Coronary artery (tissue), 2 donors: ENCODE measurements around the gene CUL2.

Experiments
- DNase-seq: peaks from one replicate; pipeline ENCODE4 v3.0.0-alpha.2; 2017; ENCODE audit warnings: low spot score
- H3K27ac ChIP-seq, 2 donors: fragments of 200-600 bp; sonication (generic); one replicate each; pipeline ENCODE4 v1.5.1; 2016 to 2019
- H3K4me3 ChIP-seq: fragments of 200-600 bp; sonication (generic); 2 replicates; pipeline ENCODE4 v1.5.1; 2016; ENCODE audit warnings: mild to moderate bottlenecking, moderate library complexity
- TF ChIP-seq, protein P1 (sequence below): fragments of 200-600 bp; sonication (generic); IDR thresholded peaks from one replicate; pipeline ENCODE4 v1.5.1; 2019; ENCODE audit warnings: antibody characterized with exemption

Gene CUL2

DNA sequence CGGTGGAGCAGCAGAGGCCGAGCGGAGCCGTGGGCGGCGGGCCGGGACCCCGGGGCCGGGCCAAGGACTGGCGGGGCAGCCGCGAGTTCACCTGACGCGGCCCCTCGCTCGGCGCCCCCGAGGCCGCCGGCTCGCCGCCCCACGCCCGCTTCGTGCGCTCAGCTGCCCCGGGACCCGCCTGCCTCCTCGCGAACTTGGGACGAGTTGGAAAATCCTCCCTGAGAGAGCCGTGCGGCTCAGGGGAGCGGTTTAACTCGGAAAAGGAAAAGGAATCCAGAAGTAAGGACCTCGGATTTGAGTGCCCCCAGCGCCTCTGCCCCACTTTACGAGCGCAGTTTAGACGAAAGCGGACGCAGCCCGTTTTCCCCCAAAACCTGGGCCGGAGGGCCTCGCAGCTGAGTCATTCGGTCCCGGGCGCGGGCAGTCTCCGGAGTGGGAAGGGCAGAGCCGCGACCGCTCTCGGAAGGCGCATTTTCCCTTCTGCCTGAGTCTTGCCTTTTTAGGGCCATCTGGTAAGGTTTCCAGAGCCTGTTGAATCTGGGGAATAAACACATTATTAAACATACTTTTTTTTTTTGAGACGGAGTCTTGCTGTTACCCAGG, 37.2 kb upstream of the CUL2 start:
- peak; percentile 87 for DNase-seq
- Histone ChIP-seq H3K4me3 (peak overlapping the region; percentile 98), H3K27ac (peak overlapping the region; percentile 100)
- TF ChIP-seq, protein P1, sequence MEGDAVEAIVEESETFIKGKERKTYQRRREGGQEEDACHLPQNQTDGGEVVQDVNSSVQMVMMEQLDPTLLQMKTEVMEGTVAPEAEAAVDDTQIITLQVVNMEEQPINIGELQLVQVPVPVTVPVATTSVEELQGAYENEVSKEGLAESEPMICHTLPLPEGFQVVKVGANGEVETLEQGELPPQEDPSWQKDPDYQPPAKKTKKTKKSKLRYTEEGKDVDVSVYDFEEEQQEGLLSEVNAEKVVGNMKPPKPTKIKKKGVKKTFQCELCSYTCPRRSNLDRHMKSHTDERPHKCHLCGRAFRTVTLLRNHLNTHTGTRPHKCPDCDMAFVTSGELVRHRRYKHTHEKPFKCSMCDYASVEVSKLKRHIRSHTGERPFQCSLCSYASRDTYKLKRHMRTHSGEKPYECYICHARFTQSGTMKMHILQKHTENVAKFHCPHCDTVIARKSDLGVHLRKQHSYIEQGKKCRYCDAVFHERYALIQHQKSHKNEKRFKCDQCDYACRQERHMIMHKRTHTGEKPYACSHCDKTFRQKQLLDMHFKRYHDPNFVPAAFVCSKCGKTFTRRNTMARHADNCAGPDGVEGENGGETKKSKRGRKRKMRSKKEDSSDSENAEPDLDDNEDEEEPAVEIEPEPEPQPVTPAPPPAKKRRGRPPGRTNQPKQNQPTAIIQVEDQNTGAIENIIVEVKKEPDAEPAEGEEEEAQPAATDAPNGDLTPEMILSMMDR: no peak

DNA sequence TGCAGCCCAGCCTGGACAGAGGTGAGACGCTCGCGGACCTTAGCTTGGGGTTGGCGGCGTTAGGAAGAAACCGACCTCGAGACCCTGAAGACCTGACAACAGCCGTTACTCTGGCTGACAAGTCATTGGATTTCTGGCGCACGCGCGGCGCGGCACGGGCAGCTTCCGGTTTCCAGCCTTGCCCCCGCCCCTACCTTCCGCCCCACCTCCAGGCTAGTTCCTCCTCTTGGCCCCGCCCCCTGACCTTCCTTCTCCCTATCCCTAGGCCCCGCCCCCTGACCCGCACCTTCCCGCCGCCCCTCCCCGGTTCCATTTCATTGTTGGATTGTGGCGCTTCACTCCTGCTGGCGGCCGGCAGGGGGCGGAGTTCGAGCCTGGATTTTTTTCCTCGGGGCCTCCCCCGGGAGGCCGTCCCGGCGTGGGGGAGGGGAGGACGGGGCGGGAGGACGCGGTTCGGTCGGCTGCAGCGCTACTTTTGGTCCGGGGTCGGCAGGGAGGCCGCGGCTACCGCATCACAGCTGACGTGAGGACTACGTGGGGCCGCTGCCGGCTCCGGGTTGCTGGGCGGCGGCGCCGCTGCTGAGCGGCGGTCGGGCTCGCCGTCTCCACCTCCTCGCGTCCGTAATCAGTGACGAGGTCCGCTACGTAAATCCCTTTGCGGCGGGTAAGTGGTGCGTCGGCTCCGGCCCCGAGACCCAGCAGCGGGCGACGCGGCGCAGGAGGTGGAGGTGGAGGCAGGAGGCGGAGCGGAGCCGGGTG, 36.6 kb upstream of the CUL2 start, which contains the start of gene CREM:
CREM (plus strand) TSS at position 317 of the 759 bp plus-strand sequence. CDS start 10,990 bp downstream, outside the sequence.
- H3K4me3 ChIP-seq: peak within 1 kb of the TSS; percentile 98
- TF ChIP-seq, protein P1: peak; percentile 94
- peak; percentile 98 for DNase-seq
- H3K27ac ChIP-seq: peak within 1 kb of the TSS; percentile 100

DNA sequence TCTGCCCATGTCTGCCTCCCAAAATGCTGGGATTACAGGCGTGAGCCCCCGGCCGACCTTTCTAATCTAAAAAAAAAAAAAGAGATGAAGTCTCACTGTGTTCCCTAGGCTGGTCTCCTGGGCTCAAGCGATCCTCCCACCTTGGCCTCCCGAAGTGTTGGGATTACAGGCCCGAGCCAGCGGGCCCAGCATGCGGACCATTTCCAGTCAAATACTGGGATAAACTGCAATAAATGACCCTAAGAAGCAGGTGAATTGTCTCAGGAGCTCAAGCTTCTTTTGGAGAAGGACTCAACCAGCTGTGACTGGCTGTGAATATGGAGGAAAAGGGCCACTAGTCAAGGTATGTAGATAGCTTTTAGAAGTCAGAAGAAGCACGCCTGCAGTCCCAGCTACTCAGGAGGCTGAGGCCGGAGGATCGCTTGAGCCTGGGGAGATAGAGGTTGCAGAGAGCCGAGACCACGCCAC, 36.0 kb upstream of the CUL2 start:
- no peak for DNase-seq
- Histone ChIP-seq H3K27ac (peak overlapping the region; percentile 100), H3K4me3 (peak overlapping the region; percentile 98)
- TF ChIP-seq, protein P1: no peak

DNA sequence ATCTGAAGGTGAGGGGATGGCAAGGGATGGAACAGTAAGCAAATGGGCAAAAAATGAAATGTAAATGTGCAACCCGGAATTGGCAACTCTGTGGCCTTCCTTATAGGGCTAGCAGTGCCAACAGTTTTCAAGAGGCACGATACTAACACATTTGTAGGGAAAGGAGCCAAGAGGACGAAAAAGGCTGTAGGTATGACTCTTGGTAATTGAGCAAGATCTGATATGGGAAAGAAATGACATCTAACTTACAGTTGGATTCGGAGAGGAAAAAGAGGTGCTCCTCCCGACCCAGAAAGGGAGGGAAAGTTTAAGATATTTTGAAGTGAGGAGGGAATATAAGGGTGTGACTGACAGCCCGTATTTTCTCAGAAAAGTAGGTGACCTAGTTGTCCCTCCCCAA, 34.4 kb upstream of the CUL2 start:
- Histone ChIP-seq H3K27ac (no peak overlapping the region), H3K4me3 (no peak overlapping the region)
- TF ChIP-seq, protein P1: no peak
- no peak for DNase-seq

DNA sequence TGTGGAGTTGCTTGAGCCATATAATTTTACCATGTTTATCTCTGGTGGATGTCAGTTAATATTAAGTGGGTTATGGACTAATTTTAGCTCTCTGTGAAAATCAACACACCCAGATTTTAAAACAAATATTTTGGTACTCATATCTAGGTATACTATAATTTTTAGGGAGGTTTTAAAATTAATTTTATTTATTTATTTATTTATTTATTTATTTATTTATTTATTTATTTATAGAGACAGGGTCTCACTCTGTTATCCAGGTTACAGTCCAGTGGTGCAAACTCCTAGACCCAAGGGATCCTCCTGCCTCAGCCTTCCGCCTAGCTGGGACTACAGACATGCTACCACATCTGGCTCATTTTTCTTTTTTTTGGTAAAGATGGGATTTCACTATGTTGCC, 29.2 kb upstream of the CUL2 start:
- TF ChIP-seq, protein P1: no peak
- Histone ChIP-seq H3K27ac (no peak overlapping the region), H3K4me3 (no peak overlapping the region)
- no peak for DNase-seq

DNA sequence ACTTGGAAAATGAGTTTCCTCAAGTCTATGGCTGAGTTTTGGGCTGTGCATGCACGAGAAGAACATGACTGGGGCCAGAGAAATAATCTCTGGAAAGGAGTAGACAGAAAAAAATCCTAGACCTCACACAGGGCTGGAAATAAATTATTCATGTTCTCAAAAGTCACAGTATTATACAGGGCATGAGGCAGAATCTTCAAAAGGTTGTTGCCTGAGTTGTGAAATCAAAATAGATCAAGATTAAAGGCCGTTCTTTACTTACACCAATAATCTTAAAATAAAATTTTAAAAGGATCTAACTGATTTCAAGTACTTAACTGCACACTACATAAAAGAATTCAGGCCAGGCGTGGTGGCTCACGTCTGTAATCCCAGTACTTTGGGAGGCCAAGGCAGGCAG, 22.4 kb upstream of the CUL2 start:
- no peak for DNase-seq
- no peak overlapping the region for H3K27ac ChIP-seq
- TF ChIP-seq, protein P1: no peak
- H3K4me3 ChIP-seq: no peak overlapping the region
